Measurements from ENCODE around the gene TPRG1L. TPM values are rescaled to one million over a fixed set of nuclear protein-coding genes. Genes with fewer than 3 reads are reported as not detected.

The TPRG1L gene
- total RNA-seq, 1 donor from 2014 or later, result 29.4 TPM

GRCh38 chr1:3630161-3630611, 5.4 kb downstream of the TPRG1L start:
- peak; percentile 30 for DNase-seq

DNA sequence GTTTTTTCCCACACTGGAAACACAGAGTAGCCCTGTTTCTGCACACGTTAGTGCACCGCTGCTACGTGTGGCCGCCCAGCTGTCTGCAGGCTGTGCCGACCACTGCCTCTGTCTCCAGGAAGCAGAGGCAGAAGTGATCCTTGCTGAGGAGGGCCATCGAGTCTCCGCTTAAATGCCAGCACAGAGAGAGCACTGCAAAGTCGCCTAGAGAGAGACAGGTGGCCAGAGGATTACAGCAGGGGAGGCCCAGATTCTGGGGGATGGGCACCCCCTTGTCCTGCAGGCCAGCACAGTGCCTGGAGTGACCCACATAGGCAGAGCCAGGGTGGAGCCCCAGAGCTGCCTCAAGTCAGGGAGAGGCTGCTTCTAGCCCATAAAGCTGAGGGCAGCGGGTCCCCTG, 6.1 kb downstream of the TPRG1L start:
- no peak for DNase-seq

- DNase-seq, result no peak
These were observed 6.8 kb downstream of the TPRG1L start for GRCh38 chr1:3631320-3632260.

- no peak for DNase-seq
These were observed 7.5 kb downstream of the TPRG1L start for GRCh38 chr1:3632298-3632697.

DNA sequence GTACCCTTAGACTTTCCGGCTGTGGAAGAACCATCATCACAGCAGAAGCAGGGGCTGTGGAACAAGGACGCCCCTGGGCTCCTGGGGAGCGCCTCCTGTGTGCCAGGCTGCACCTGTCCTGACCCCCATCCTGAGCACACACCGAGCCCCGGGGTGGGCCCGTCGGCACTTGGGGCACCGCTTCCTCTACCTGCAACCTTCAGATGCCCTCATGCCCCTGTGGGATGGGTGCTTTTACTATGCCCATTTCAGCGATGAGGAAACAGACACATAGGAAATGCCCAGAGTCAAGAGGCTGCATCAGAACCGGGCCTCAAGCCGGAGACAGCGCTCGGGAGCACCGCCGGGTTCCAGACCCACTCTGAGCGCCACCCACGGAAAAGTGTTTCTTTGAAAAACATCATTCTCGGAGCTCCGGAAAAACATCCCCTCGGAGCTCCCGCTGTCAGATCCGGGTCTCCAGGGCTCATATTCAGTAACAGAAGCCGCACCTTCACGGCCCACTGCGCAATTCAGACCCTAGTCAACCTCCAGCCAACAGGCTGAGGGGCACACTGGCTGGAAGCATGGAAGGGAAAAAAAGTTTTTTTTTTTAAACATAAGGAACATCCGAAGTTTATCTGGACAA, 8.0 kb downstream of the TPRG1L start:
- no peak for DNase-seq

DNA sequence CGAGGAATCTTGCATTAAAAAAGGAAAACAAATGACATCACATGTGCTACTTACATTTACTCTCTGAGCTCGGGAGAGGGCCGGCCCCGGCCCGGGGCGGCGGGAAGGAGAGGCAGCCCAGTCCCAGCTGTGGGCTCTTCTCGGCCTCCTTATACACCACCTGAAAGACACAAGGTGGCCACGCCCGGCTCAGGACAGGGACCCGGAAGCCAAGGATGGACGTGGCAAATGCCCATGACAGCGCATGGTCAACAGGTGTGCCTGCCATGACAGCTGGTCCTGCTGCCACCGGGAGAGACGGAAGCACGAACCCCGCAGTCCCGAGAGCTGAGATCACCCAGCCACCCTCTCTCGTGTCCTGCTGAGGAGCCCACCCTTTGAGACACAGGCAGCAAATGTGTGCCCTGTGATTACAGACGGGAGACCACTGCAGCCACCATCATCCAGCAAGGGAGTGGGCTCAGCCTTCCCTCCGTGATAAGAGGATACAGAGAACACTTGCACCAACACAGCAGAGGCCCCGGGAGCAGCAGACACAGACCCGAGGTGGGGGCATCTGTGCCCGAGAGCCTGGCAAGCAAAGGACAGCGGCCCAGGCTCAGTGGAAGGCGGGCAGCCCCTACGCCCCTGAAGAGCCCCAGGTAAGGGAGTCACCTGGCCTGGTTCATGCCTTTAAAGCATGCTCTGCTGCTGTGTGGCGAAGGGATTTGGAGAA, 8.7 kb downstream of the TPRG1L start:
- no peak for DNase-seq

DNA sequence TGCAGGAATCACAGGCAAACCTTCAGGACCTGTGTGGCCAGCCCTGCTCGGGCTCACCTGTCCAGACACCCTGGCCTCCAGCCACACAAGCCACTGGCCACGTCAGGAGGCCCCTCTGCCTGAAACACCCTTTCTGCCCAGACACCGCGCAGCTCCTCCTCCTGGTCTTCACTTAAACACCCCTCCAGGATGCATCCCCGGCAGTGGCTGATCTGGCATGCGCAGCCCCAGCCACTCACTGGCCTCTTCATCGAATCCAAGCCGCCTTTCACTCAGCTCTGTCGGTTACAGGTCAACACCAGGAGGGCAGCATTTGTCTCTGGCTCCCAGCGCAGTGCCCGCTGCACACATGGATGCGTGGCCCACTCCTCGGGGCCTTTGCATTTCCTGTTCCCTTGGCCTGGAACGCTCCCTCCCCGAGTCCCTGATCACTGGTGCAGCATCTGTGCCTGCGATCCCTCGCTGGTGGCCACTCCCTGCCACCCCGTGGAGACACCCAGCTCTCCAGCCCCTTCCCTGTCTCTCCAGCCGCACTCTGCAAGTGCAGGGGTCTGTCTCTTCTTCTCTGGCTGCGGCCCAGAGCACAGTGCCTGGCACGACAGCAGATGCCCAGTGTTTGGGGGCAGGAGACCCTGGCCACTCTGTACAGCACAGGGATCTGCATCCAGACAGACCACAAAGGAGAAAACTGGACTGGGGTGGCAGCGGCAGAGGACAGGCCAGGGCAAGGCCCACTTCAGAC, 9.4 kb downstream of the TPRG1L start:
- no peak for DNase-seq

- DNase-seq, result no peak
These were observed 11.3 kb downstream of the TPRG1L start for GRCh38 chr1:3636080-3636479.

DNA sequence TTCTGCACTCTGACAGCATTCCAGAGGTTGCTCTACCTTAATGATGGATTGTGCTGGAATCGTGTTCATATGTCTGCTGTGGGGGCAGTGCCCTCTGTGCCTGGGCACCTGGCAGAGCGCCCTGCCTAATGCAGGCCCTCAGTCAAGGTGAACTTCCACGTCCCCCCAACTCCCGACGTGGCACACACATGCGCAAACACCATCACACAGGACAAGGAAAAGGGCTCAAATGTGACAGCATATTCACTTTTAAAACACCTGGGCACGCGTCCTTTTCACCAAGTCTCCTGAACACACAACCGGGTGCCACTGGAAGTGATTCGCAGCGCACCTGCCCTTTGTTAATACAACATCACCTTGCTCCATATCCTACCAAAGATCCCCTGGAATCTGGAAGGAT, 11.7 kb downstream of the TPRG1L start:
- DNase-seq, result no peak

- no peak for DNase-seq
These were observed 13.2 kb downstream of the TPRG1L start for GRCh38 chr1:3638027-3638426.

DNA sequence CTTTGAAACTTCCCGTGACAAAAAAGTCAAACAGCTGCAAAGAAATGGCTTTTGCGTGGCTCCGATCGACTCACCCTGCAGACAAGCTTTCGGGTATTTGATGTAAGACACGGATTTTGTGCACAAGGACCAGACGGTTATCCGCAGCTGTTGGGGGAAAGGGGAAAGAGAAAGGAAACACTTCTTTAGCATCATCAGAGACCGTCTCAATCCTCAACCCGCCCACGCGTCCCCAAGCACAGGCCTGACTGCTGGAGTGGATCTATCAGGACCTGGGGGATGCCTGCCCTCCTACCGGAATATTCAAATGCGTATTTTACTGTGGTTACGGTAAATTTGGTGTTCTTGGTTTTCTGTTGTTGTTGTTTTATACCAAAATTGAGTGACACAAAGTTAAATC, 13.9 kb downstream of the TPRG1L start:
- DNase-seq, result no peak

DNA sequence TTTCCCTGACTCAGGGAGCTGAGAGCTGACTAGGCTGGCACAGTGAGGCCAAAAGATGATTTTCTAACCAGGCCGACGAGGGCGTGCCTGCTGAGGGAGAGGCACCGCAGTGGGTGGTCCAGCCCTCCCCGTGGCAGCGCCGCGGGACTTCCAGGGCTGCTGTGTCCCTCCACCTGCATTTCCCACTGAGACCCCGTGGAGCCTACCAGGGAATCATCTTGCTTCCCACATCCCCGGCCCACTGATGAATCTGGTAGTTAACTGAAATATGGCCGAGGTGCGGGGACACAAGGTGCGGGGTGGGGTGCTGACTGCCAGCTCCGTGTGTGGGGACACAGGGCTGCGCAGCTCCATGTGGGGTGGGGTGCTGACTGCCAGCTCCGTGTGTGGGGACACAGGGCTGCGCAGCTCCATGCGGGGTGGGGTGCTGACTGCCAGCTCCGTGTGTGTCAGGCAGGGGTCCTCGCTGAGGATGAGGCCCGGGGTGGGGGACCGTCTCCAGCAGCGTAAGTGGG, 14.6 kb downstream of the TPRG1L start:
- DNase-seq, result no peak

DNA sequence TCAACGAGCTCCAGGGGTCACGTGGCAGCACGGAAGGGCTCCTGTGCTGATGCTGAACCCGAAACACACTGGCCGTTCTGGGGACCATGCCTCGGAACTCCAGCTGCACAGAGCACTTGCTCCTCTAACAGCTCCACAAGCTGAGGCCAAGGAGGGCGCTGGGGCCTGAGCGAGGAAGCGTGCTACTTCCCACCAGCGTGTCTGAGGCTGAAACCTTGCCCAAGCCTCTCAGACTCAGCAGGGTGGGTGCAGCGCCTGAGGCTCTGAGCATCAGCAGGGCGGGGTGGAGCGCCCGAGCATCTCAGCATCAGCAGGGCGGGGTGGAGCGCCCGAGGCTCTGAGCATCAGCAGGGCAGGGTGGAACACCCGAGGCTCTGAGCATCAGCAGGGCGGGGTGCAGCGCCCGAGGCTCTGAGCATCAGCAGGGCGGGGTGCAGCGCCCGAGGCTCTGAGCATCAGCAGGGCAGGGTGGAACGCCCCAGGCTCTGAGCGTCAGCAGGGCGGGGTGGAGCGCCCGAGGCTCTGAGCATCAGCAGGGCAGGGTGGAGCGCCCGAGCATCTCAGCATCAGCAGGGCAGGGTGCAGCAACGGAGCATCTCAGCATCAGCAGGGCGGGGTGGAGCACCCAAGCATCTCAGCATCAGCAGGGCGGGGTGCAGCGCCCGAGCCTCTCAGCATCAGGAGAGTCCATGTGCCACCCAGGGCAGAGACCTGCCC, 15.5 kb downstream of the TPRG1L start:
- DNase-seq, result no peak

- no peak for DNase-seq
These were observed 16.4 kb downstream of the TPRG1L start for GRCh38 chr1:3641046-3641760.

- DNase-seq, result no peak
These were observed 17.0 kb downstream of the TPRG1L start for GRCh38 chr1:3641816-3642215.

DNA sequence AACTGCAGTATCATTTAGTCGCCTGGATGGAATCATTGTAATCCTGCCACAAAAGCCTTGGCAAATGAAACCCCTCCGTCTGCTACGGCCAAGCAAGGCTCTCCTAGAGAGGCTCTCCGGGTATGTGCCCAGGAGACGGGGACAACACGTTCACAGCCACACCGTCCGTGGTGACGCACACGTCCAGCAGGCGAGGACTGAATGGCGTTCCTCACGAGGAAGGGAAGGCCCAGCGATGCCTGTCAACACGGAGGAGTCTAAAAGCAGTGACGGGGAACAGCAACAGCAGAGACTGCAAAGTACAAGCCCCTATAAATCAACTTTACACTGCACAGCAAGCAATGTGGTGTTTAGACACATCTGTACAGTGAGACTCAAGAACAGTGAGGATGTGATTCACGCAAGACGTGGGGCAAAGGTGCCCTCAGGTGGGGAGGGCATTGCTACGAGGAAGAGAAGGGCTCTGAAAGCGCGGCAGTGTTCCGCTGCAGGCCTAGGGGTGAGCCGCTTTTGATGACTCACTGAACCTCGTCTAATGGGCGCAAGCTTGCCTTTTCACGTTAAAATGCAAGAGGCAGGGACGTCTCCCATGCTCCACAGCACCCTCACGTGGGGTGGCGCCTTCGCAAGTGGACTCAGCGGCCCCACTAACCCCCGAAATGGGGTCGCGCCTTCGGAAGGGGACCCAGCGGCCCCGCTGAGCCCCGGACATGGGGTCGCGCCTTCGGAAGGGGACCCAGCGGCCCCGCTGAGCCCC, 18.3 kb downstream of the TPRG1L start:
- no peak for DNase-seq

GRCh38 chr1:3644273-3644672, 19.5 kb downstream of the TPRG1L start:
- no peak for DNase-seq

- no peak for DNase-seq
These were observed 20.4 kb downstream of the TPRG1L start for GRCh38 chr1:3645247-3645646.

DNA sequence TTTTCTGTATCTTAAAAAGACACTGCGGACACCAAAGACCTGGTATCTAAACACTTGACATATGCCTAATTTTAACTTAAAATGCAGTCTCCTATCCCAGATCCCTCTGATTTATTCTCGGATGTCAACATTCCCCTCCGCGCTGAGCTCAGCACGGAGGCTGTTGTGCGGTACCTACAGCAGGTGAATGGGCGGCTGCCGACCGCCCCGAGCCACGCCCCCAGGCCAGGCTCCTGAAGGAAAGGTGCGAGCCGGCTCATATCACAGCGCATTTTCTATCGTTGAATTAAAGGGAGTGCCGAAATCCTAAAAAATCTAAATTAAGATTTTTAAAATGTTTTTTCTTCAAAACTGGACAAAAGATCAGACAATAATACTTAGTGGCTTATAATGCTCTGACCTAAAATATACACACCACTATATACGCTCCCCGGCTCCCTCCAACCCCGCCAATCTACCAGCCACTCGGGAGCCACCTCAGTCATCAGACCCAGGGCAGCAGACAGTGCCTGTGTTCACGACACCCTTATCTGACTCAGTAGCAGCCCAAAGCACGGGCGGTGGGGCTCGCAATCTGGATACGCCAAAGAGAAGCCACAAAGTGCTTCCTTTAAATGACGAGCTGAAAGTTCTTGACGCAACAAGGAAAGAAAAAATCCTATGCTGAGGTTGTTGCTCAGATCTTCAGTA, 21.0 kb downstream of the TPRG1L start:
- no peak for DNase-seq

DNA sequence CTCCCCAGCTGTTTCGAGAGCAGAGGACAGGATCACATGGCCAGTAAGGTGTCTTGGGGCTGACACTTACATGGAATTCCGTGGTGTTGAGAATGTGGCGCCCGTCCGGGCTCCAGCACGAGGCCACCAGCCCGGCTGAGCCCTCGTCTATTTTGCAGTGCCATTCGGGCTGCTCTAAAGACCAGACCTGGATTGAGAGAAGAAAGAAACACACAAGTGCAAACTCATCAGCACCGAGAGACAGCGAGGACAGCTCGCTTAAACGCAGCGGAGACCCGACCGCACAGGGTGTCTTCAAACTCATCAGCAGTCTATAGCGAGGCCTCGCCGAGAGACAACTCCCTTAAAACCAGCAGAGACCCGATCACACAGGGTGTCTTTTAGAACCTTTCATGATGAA, 21.8 kb downstream of the TPRG1L start:
- no peak for DNase-seq

Data from dermis blood vessel endothelial cell (primary cell).